HepG2 (cell line): ENCODE results near the gene PRPSAP1.
A peak's percentile ranks its signal among the peaks of the same experiment; 100 is the strongest.

Experiments used
- POLR2AphosphoS5 ChIP-seq: IDR thresholded peaks from 2 replicates; pipeline ENCODE4 v1.6.1; 2012; ENCODE audit warnings: low read depth, low read length
- ZSCAN31 ChIP-seq: sonication (generic); formaldehyde crosslinking; IDR thresholded peaks from 2 replicates; pipeline ENCODE4 v1.5.0; 2020; ENCODE audit warnings: low read depth, mild to moderate bottlenecking, missing genetic modification reagents
- TF ChIP-seq, protein P1 (sequence below): IDR thresholded peaks from 2 replicates; pipeline ENCODE4 v1.6.1; 2012; ENCODE audit warnings: inconsistent platforms
- TF ChIP-seq, protein P2 (sequence below): sonication (generic); formaldehyde crosslinking; IDR thresholded peaks from 2 replicates; pipeline ENCODE4 v1.5.0; 2020; ENCODE audit warnings: mild to moderate bottlenecking, missing genetic modification reagents, moderate library complexity

DNA sequence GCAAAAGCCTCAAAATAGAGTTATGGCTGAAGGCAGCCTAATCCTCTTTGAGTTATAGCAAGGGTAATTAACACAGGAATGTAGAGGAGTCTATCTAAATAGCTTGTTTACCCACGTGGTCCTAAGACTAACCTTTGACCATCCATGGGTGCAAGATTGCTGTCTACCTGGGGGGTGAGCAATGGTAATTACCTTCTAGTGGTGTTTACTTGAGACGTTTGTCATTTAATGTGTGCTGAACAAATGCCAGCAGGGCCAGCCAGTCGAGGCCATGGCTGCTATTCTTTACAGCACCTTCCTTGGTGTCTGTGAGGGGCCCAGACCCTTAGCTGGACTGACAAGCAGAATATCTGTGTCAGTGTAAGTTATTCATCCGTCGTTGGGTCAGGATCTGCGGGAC, 13.9 kb upstream of the PRPSAP1 start:
- TF ChIP-seq ZSCAN31 (CRISPR knock-in tag) (no peak), POLR2AphosphoS5 (no peak)
- TF ChIP-seq, protein P1, sequence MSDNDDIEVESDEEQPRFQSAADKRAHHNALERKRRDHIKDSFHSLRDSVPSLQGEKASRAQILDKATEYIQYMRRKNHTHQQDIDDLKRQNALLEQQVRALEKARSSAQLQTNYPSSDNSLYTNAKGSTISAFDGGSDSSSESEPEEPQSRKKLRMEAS: 0 out of 2 replicates have a peak, but pooled peaks have one; percentile 29
- TF ChIP-seq, protein P2, sequence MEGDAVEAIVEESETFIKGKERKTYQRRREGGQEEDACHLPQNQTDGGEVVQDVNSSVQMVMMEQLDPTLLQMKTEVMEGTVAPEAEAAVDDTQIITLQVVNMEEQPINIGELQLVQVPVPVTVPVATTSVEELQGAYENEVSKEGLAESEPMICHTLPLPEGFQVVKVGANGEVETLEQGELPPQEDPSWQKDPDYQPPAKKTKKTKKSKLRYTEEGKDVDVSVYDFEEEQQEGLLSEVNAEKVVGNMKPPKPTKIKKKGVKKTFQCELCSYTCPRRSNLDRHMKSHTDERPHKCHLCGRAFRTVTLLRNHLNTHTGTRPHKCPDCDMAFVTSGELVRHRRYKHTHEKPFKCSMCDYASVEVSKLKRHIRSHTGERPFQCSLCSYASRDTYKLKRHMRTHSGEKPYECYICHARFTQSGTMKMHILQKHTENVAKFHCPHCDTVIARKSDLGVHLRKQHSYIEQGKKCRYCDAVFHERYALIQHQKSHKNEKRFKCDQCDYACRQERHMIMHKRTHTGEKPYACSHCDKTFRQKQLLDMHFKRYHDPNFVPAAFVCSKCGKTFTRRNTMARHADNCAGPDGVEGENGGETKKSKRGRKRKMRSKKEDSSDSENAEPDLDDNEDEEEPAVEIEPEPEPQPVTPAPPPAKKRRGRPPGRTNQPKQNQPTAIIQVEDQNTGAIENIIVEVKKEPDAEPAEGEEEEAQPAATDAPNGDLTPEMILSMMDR (CRISPR knock-in tag): no peak
